NCI-H1092 treated with DMSO at 0.1 percent for 48 hours (cell line): ENCODE data around the gene TXN2.
A peak's percentile ranks its signal among the peaks of the same experiment; 100 is the strongest.

ENCODE experiments used
- DNase-seq: peaks from one replicate; lab custom pipeline; 2025; lab: John Stamatoyannopoulos, UW

The TXN2 gene

DNA sequence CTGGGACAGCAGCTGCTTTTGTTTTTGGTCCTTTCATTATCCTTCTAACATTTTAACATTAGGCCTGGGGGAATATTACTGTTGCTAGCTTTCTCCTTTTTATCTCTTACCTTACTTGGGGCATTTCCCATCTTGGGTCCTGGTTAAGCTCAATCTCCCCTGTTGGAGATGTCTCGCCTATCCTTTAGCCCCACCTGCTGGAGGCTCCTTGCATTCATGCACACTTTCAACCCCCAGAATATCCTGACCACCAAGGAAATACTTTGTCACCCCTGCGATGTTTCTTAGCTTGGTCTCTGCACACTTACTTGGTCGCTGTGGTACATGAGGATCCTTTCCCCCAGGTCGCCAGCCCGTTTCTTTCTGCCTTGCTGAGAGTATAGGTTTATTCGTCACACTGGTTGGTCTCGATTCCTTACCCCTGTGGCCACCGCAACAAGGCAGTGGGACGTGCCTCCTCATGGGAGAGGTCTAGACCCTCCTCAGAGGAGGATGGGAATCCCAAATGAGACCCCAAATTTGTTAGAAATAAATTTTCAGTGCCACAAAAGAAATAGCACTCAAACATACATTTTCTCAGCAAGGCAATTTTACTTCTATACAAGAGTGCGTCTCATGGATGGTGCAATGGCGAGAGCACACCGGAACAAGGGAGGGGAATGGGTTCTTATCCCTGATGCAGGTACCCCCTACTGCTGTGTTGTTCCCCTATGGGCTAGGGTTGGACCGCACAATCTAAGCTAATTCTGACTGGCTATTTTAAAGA, 5.4 kb upstream of the TXN2 start:
- no peak for DNase-seq

DNA sequence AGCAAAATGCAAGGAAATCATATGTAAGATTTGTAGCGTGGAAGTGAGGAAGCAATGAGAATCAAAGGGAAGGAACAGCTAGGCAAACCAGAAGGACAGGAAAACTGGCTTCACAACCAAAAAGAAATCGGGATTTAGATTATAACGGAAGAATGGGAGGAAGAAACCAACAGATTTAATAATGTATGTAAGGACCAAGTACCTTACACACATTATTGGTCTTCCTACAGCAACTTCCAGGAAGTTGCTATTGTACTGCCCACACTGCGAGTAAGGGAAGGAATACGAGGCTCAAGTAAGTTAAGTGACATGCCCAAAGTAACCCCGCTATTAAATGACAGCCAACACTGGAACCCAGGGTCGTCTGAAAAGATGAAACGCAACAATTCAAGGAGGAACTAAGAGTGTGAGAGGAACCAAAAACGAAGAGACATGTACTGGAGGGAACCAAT, 473 bp downstream of the TXN2 start:
- no peak for DNase-seq

DNA sequence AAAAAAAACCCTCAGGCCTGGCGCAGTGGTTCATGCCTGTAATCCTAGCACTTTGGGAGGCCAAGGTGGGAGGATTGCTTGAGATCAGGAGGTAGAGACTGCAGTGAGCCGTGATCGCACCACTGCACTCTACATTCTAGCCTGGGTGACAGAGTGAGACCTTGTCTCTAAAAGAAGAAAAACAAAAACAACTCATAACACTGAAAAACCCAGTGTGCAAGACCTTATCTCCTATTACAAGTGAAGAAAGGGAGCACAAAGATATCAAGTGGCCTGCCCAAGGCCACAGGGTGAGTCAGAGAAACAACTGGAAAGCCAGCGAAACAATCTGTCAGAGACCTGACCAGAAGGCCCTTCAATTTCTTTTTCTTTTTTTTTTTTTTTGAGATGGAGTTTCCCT, 2.5 kb downstream of the TXN2 start:
- no peak for DNase-seq

- no peak for DNase-seq
Measured at GRCh38 chr22:36475341-36475740, 6.1 kb downstream of the TXN2 start.

GRCh38 chr22:36472689-36473088, 8.8 kb downstream of the TXN2 start:
- DNase-seq, result no peak

DNA sequence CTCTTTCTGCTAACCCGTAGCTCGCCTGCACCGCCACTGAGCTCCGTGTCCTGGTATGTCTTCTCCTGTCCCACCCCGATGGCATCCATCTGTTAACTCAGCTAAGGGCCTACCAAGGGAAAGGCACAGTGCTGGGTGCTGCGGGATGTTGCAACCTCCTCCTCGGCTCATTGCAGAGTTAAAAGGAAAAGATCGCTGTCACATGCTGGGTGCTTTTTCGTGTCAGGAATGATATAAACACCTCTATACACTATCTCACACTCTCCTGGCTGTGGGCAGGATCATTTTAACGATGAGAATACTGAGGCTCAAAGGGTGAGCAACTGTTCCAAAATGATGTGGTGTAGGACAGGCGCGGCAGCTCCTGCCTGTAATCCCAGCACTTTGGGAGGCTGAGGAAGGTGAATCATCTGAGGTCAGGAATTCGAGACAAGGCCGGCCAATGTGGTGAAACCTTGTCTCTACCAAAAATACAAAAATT, 10.1 kb downstream of the TXN2 start:
- DNase-seq, result no peak

DNA sequence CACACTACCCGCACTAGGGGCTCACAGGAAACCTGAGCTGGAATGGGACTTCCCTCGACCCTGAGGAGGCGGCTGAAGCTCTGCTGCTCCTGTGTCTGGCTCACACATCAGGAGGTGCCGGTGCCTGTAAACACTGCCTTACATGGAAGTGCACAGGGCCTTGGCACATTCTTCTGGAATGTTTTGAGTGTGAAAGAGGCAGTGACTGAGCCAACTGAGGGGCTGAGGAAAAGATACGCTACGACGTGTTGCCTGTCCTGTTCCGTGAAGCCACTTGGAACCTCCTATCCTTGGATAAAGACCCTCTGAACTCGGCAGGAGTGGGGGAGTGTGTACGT, 10.5 kb downstream of the TXN2 start:
- no peak for DNase-seq

GRCh38 chr22:36470162-36470993, 11.1 kb downstream of the TXN2 start:
- peak; percentile 64 for DNase-seq

DNA sequence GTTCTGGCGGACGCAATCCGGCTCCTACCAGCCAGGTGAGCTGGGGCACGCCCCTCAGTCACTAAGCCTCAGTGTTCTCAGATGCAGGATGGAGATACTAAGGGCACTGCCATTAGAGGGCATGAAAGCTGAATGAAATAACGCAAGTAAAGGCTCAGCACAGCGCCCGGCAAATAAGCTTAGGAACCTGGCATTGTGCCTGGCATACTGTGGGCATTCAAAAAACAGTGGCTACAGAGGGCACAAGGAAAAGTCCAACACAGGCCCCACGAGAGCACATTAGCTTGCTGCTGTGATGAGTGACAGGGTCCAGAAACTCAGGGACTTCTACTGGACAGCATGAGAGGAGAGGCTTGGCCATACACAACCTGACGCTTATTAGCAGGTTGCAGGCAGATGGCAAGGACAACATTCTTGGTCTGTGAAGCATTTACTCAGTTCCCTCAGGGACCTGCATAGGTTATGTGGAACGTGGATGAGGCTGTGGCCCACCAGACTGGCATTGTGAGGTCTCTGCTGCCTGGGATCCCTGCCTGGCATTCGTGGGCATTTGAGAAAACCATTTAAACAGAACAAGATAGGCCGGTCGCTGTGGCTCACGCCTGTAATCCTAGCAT, 12.2 kb downstream of the TXN2 start:
- no peak for DNase-seq

- no peak for DNase-seq
Measured at GRCh38 chr22:36467946-36468345, 13.5 kb downstream of the TXN2 start.

GRCh38 chr22:36467042-36467810, 14.2 kb downstream of the TXN2 start:
- DNase-seq, result peak; percentile 29

GRCh38 chr22:36466258-36466657, 15.2 kb downstream of the TXN2 start:
- no peak for DNase-seq

GRCh38 chr22:36465232-36466021, 16.0 kb downstream of the TXN2 start:
- DNase-seq, result no peak

GRCh38 chr22:36464715-36465231, 16.7 kb downstream of the TXN2 start:
- DNase-seq, result no peak

DNA sequence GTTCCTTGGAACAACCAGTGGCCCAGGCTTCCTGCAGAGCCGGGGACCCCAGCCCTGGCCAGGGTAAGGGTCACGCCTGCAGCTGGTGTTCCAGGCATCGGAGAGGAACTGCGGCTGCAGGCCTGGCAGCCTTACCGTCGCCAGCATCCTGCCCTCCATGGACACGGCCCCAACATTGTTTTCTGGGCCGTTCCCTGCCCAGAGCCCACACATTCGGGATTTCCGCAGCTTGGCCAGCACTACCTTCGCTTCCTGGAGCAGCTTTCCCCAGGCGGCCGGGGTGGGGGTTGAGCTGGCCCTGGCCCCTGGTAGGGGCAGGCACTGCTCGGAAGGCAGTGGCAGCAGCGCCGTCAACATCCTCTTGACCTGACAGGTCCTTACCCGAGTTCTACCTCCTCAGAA, 17.7 kb downstream of the TXN2 start:
- no peak for DNase-seq

DNA sequence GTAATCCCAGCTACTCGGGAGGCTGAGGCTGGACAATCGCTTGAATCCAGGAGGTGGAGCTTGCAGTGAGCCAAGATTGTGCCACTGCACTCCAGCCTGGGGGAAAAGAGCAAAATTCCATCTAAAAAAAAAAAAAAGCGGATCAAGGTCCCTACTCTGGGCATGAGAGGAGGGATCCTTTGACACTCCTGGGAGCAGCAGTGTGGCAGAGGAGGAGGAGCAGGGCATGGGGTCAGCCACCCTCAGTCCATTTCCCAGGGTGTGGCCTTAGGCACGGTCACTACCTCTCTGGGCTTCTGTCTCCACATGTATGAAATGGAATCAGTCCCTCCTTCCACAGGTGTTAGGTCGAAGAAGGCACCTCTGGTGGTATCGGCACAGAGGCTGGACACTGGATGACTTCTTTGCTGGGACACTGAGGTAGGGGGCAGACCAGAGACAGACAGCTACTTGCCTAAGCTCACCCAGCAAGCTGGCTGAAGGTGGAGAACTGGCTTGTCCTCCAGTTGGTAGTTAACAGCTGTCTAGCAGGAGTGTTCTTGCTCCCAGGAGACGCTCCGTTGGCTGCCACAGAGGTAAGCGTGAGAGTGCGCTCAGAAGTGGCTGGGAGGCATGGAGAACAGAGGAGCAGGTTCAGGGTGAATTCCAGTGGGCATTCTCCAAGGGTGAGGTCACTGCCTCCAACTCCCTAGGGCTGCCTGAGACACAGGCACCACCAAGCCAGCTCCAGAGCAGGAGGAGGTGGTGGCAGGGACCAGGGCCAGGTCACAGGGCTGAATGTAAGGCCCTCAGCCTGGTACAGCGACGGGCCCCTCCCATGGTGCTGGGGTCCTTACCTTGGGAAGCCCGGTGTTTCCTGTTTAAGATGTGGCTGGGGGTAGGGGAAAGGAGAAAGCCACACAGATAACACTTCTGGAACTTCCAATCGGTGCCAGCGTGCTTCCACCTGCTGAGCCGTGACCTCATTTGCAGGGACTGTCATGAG, 19.5 kb downstream of the TXN2 start:
- DNase-seq, result peak; percentile 50

DNA sequence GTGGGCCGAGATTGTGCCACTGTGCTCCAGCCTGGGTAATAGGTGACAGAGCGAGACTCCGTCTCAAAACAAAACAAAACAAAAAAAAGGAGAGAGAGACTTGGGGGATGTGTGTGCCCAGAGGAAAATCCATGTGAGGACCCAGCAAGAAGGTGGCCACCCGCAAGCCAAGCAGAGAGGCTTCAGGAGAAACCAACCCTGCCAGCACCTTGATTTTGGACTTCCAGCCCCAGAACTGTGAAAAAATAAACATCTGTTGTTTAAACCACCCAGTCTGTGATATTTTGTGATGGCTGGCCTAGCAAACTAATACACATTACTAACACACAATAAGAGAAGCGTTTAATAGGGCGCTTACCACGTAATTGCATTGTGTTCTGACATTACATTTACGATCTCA, 21.2 kb downstream of the TXN2 start:
- no peak for DNase-seq

GRCh38 chr22:36457688-36458450, 23.6 kb downstream of the TXN2 start:
- no peak for DNase-seq

DNA sequence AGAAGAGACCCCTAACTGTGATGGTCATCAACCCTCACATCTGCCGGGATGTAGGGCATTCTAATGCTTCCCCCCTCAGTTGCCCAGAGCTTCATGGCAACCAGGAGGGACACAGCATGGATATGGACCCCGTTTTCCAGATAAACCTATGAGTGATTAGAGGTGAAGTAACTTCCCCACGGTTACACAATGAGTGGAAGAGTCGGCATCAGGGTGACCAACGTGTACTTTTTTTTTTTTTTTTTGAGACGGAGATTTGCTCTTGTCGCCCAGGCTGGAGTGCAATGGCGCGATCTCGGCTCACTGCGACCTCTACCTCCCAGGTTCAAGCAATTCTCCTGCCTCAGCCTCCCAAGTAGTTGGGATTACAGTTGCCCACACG, 25.0 kb downstream of the TXN2 start:
- no peak for DNase-seq
